H1 (cell line): ENCODE measurements around the gene DAW1. TPM values are rescaled to one million over a fixed set of nuclear protein-coding genes. Genes with fewer than 3 reads are reported as not detected.

ENCODE experiments used
- CTCF ChIA-PET: fragments of 300-600 bp; sonication (Branson Sonifier 250); formaldehyde crosslinking; loops from one replicate; lab custom pipeline; 2021; ENCODE audit not compliant: partially characterized antibody; lab: Charles Lee
- POLR2A ChIA-PET: fragments of 300-600 bp; sonication (Branson Sonifier 250); formaldehyde crosslinking; loops from one replicate; lab custom pipeline; 2021; ENCODE audit warnings: inconsistent platforms; ENCODE audit not compliant: partially characterized antibody; lab: Charles Lee
- DNase-seq, 2 experiments: peaks; one replicate each; pipeline versions ENCODE4 v3.0.0 to v3.0.0-alpha.2; 2010 to 2022; ENCODE audit warnings: low spot score in 2 of 2, low read depth in 1 of 2, mixed read lengths in 1 of 2
- FAIRE-seq: peaks from 2 replicates; lab custom pipeline; 2011; peaks lifted over from hg19 to GRCh38; lab: Jason Lieb, UNC
- H2AFZ ChIP-seq: 2 replicates; pipeline ENCODE4 v1.8.1; 2012; ENCODE audit warnings: low read length, inconsistent platforms
- H2AK5ac ChIP-seq: 2 replicates; pipeline ENCODE4 v1.6.1; 2013; ENCODE audit warnings: low read depth, low read length
- H2BK120ac ChIP-seq: replicated peaks from 2 replicates; pipeline ENCODE3; 2013; ENCODE audit warnings: low read depth, low read length, inconsistent platforms
- H2BK12ac ChIP-seq: 2 replicates; pipeline ENCODE4 v1.6.1; 2013; ENCODE audit warnings: low read depth, low read length
- H2BK15ac ChIP-seq: 2 replicates; pipeline ENCODE4 v1.6.1; 2013; ENCODE audit warnings: low read length
- H2BK20ac ChIP-seq: 2 replicates; pipeline ENCODE4 v1.6.1; 2013; ENCODE audit warnings: low read length
- H2BK5ac ChIP-seq: 2 replicates; pipeline ENCODE4 v1.6.1; 2013; ENCODE audit warnings: low read depth, low read length
- H3K14ac ChIP-seq: 2 replicates; pipeline ENCODE4 v1.6.1; 2013; ENCODE audit warnings: inconsistent platforms; ENCODE audit not compliant: insufficient read length
- H3K18ac ChIP-seq: 2 replicates; pipeline ENCODE4 v1.6.1; 2013; ENCODE audit warnings: low read length; ENCODE audit errors: extremely low read depth
- H3K23ac ChIP-seq: 2 replicates; pipeline ENCODE4 v1.6.1; 2013; ENCODE audit warnings: inconsistent platforms; ENCODE audit not compliant: insufficient read length
- H3K23me2 ChIP-seq: 2 replicates; pipeline ENCODE4 v1.6.1; 2013; ENCODE audit warnings: low read depth, low read length
- H3K27ac ChIP-seq: 2 replicates; pipeline ENCODE4 v1.6.1; 2011; ENCODE audit warnings: low read depth, low read length, inconsistent platforms
- H3K27me3 ChIP-seq, 4 experiments: replicated peaks in 1 of 4; 1 replicate in 1 of 4; 2 replicates in 3 of 4; pipeline versions ENCODE4 v1.6.1 to v1.8.1; 2011 to 2013; ENCODE audit warnings: low read length in 3 of 4, mild to moderate bottlenecking in 3 of 4, inconsistent platforms in 2 of 4, mixed read lengths in 2 of 4, moderate library complexity in 1 of 4; ENCODE audit not compliant: control insufficient read depth in 3 of 4, insufficient read depth in 3 of 4; ENCODE audit errors: extremely low read depth in 1 of 4
- H3K36me3 ChIP-seq, 4 experiments: 2 replicates each; pipeline versions ENCODE4 v1.6.1 to v1.8.1; 2011 to 2013; ENCODE audit warnings: mild to moderate bottlenecking in 4 of 4, low read length in 3 of 4, moderate library complexity in 2 of 4, control low read depth in 1 of 4, inconsistent platforms in 1 of 4; ENCODE audit not compliant: insufficient read depth in 4 of 4, control insufficient read depth in 2 of 4
- H3K4ac ChIP-seq: replicated peaks from 2 replicates; pipeline ENCODE3; 2013; ENCODE audit warnings: low read length, low read depth, mixed read lengths, inconsistent platforms; ENCODE audit not compliant: insufficient read length
- H3K4me1 ChIP-seq, 4 experiments: replicated peaks in 1 of 4; 1 replicate in 1 of 4; 2 replicates in 3 of 4; pipeline versions ENCODE4 v1.6.1 to v1.8.1; 2011 to 2013; ENCODE audit warnings: low read length in 3 of 4, inconsistent platforms in 2 of 4, mixed read lengths in 1 of 4; ENCODE audit not compliant: insufficient read depth in 4 of 4, control insufficient read depth in 3 of 4
- H3K4me2 ChIP-seq, 2 experiments: 2 replicates each; pipeline versions ENCODE4 v1.6.1 to v1.8.1; 2011 to 2013; ENCODE audit warnings: low read depth in 2 of 2, low read length in 2 of 2, control low read depth in 1 of 2, inconsistent platforms in 1 of 2, mild to moderate bottlenecking in 1 of 2; ENCODE audit not compliant: insufficient read depth in 1 of 2
- H3K4me3 ChIP-seq, 4 experiments: fragments of 200-600, 300-600 bp in 1 of 4; sonication (generic), shearing (Covaris generic), sonication (Bioruptor Twin) in 1 of 4; 2 replicates each; pipeline versions ENCODE4 v1.5.1 to v1.8.1; 2011 to 2016; ENCODE audit warnings: low read length in 4 of 4, low read depth in 3 of 4, control low read depth in 2 of 4, inconsistent platforms in 2 of 4, mild to moderate bottlenecking in 2 of 4, mixed read lengths in 1 of 4, moderate library complexity in 1 of 4; ENCODE audit not compliant: insufficient read depth in 2 of 4; ENCODE audit errors: extremely low read depth in 1 of 4
- H3K56ac ChIP-seq: replicated peaks from 2 replicates; pipeline ENCODE3; 2013; ENCODE audit warnings: low read depth, mild to moderate bottlenecking, mixed read lengths, low read length, inconsistent platforms; ENCODE audit not compliant: insufficient read length
- H3K79me1 ChIP-seq: 2 replicates; pipeline ENCODE4 v1.6.1; 2013; ENCODE audit warnings: low read depth, low read length, control low read depth
- H3K79me2 ChIP-seq, 2 experiments: 2 replicates each; pipeline versions ENCODE4 v1.6.1 to v1.8.1; 2012 to 2013; ENCODE audit warnings: low read length in 2 of 2, mild to moderate bottlenecking in 2 of 2, inconsistent platforms in 1 of 2; ENCODE audit not compliant: insufficient read depth in 2 of 2, control insufficient read depth in 1 of 2
- H3K9ac ChIP-seq, 4 experiments: replicated peaks in 1 of 4; 1 replicate in 1 of 4; 2 replicates in 3 of 4; pipeline versions ENCODE4 v1.6.1 to v1.8.1; 2011 to 2013; ENCODE audit warnings: low read depth in 3 of 4, low read length in 3 of 4, control low read depth in 2 of 4, mild to moderate bottlenecking in 2 of 4, moderate library complexity in 2 of 4, inconsistent platforms in 1 of 4; ENCODE audit errors: extremely low read depth in 1 of 4
- H3K9me3 ChIP-seq, 2 experiments: 2 replicates each; pipeline versions ENCODE4 v1.6.1 to v1.8.1; 2012 to 2013; ENCODE audit warnings: mild to moderate bottlenecking in 2 of 2, moderate library complexity in 2 of 2, control low read depth in 1 of 2, inconsistent platforms in 1 of 2, low read depth in 1 of 2, low read length in 1 of 2, mixed read lengths in 1 of 2; ENCODE audit not compliant: insufficient read depth in 2 of 2
- H4K20me1 ChIP-seq, 2 experiments: replicated peaks in 1 of 2; 2 replicates each; pipeline versions ENCODE3 to v1.8.1; 2011 to 2013; ENCODE audit warnings: inconsistent platforms in 2 of 2, low read length in 2 of 2, mild to moderate bottlenecking in 1 of 2; ENCODE audit not compliant: insufficient read depth in 2 of 2, control insufficient read depth in 1 of 2
- H4K5ac ChIP-seq: 2 replicates; pipeline ENCODE4 v1.6.1; 2013; ENCODE audit warnings: low read length, low read depth, mixed read lengths, inconsistent platforms; ENCODE audit not compliant: insufficient read length
- H4K8ac ChIP-seq: 2 replicates; pipeline ENCODE4 v1.8.0; 2013; ENCODE audit warnings: mild to moderate bottlenecking, moderate library complexity, low read length, inconsistent platforms; ENCODE audit not compliant: insufficient read depth; ENCODE audit errors: extremely low read depth
- H4K91ac ChIP-seq: replicated peaks from 2 replicates; pipeline ENCODE3; 2013; ENCODE audit warnings: low read length, mixed read lengths, inconsistent platforms; ENCODE audit not compliant: insufficient read length
- BACH1 ChIP-seq: IDR thresholded peaks from 2 replicates; pipeline ENCODE4 v1.6.1; 2012; ENCODE audit warnings: low read length, improper control_type of control experiment
- CHD1 ChIP-seq: IDR thresholded peaks from 2 replicates; pipeline ENCODE4 v1.6.1; 2012; ENCODE audit warnings: low read depth, low read length, improper control_type of control experiment
- CTBP2 ChIP-seq: IDR thresholded peaks from 2 replicates; pipeline ENCODE4 v1.7.0; 2011; ENCODE audit warnings: borderline replicate concordance, mild to moderate bottlenecking, moderate library complexity, mixed read lengths, low read length; ENCODE audit not compliant: insufficient read depth, insufficient read length
- JUND ChIP-seq: IDR thresholded peaks from 2 replicates; pipeline ENCODE4 v1.6.1; 2011; ENCODE audit warnings: mild to moderate bottlenecking, improper control_type of control experiment, low read length
- MAFK ChIP-seq: IDR thresholded peaks from 2 replicates; pipeline ENCODE4 v1.6.1; 2012; ENCODE audit warnings: low read depth, mild to moderate bottlenecking, improper control_type of control experiment, low read length
- RFX5 ChIP-seq: IDR thresholded peaks from 2 replicates; pipeline ENCODE4 v1.6.1; 2011; ENCODE audit warnings: low read depth, low read length, improper control_type of control experiment, borderline replicate concordance
- RNF2 ChIP-seq: fragments of 200-900, 300-1000 bp; sonication (generic); IDR thresholded peaks from 2 replicates; pipeline ENCODE4 v1.7.1; 2016; ENCODE audit warnings: borderline replicate concordance, low read depth, mild to moderate bottlenecking, antibody characterized with exemption, low read length; ENCODE audit not compliant: poor library complexity, severe bottlenecking; ENCODE audit errors: missing control alignments
- SP4 ChIP-seq: IDR thresholded peaks from 2 replicates; pipeline ENCODE4 v1.6.1; 2012; ENCODE audit warnings: low read length, inconsistent platforms
- SUZ12 ChIP-seq: fragments of 200-600 bp; sonication (generic); IDR thresholded peaks from 2 replicates; pipeline ENCODE4 v1.6.1; 2012; ENCODE audit warnings: mild to moderate bottlenecking, inconsistent platforms, low read length, moderate library complexity, mixed read lengths
- YY1 ChIP-seq: IDR thresholded peaks from 2 replicates; pipeline ENCODE4 v1.6.1; 2011; ENCODE audit warnings: low read depth, mild to moderate bottlenecking, low read length
- WGBS, 2 experiments: shearing (Covaris generic) in 1 of 2; methylation state at CpG; one replicate each; pipeline versions ENCODE4 v1.1.6 to v1.1.7; 2013 to 2015; ENCODE audit warnings: low lambda C conversion rate in 2 of 2, mixed read lengths in 2 of 2, inconsistent platforms in 1 of 2, low coverage in 1 of 2, missing lambda C conversion rate in 1 of 2; ENCODE audit not compliant: insufficient replicate concordance in 2 of 2, insufficient coverage in 1 of 2, insufficient read length in 1 of 2; ENCODE audit errors: extremely low coverage in 1 of 2, missing lambda C conversion rate in 1 of 2; 5-methylcytosine and 5-hydroxymethylcytosine counted together
- polyA plus RNA-seq, 7 experiments: library from polyadenylated mRNA; depleted of rRNA in 3 of 7; stranded (reverse) in 5 of 7; unstranded in 2 of 7; fragments of >200 nt in 5 of 7; fragments of 200-250 nt in 2 of 7; gene quantifications; 1 replicate in 5 of 7; 2 replicates in 1 of 7; 4 replicates in 1 of 7; pipeline versions ENCODE4 v1.2.1 to v1.2.3, GENCODE V29; 2011 to 2013; ENCODE audit warnings: missing spikeins in 2 of 7, mixed read lengths in 2 of 7
- total RNA-seq: library from RNA; stranded (reverse); fragmentation: NEBNext Ultra II Directional; extraction: Animal tissue kit (Norgen Biotek cat#: 25700); gene quantifications from 2 replicates; pipeline ENCODE4 v1.2.1, GENCODE V29; 2021
- TF ChIP-seq, protein P1 (sequence below): IDR thresholded peaks from 2 replicates; pipeline ENCODE4 v1.6.1; 2012; ENCODE audit warnings: low read length, inconsistent platforms
- TF ChIP-seq, protein P2 (sequence below): IDR thresholded peaks from 2 replicates; pipeline ENCODE4 v1.6.1; 2012; ENCODE audit warnings: inconsistent platforms

Gene DAW1
- total and polyA plus RNA-seq, 2 of the 8 experiments (the other 6 are each of a cell fraction or from before 2014, with no cell fraction given), result 0.44 to 1.4 TPM

DNA sequence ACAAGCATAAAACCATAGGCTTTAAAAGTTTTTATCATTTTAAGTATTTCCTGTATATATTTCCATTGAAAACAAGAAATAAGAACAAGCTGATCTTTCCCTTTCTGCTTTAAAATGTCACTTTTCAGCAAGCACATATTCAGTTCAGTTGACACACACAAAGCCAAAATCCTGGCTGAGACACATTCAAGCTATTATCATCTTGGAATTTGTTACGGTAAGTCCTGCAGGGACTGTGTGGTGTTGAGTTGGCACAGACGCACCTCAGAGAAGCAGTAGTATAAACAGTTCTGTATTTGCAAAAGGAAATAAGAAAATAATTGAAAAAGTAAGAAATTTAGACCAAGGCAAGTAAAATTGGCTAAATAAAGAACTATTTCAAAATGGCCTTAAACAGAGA, 10.4 kb upstream of the DAW1 start:
- no peak overlapping the region for H4K5ac ChIP-seq
- POLR2A ChIA-PET, result no interaction called here
- H2BK5ac ChIP-seq, result no peak overlapping the region
- no peaks in the 10 kb centered on the region for H4K20me1 ChIP-seq
- H3K9me3 ChIP-seq, result no peaks in the 10 kb centered on the region
- 97% methylated on average over 2 of the region's 2 CpGs; no CpG with 5 or more reads in 1 of the 2 experiments for WGBS, 2 experiments
- H3K4ac ChIP-seq, result no peak overlapping the region
- H2BK12ac ChIP-seq, result no peak overlapping the region
- no peak overlapping the region for H3K14ac ChIP-seq
- H3K56ac ChIP-seq, result no peak overlapping the region
- no peak overlapping the region for H3K27ac ChIP-seq
- no peaks in the 10 kb centered on the region for H3K36me3 ChIP-seq
- H2BK20ac ChIP-seq, result no peak overlapping the region
- no peaks in the 10 kb centered on the region for H3K27me3 ChIP-seq
- no peak overlapping the region for H2BK15ac ChIP-seq
- no peaks in the 10 kb centered on the region for H3K23me2 ChIP-seq
- H2BK120ac ChIP-seq, result no peak overlapping the region
- CTCF ChIA-PET, result interaction anchor here (0.6 to 6.0 kb wide), 18 partner anchors 9 to 202 kb away, joined by 3 to 58 read pairs (median 4); partner anchors contain the start of genes DAW1 and SCYGR8
- FAIRE-seq (no peak), DNase-seq (no peak)
- H4K91ac ChIP-seq, result no peak overlapping the region
- peaks cover 3 to 11% (median 5%) of the 10 kb centered on the region in 4 experiments; a peak in 6 of 7 replicates for H3K4me1 ChIP-seq
- no peak overlapping the region for H3K9ac ChIP-seq
- H3K4me3 ChIP-seq, result no peak overlapping the region
- H3K79me2 ChIP-seq, result no peaks in the 10 kb centered on the region
- no peak overlapping the region for H3K23ac ChIP-seq
- H2AK5ac ChIP-seq, result no peak overlapping the region
- no peaks in the 10 kb centered on the region for H3K79me1 ChIP-seq
- no peak overlapping the region for H4K8ac ChIP-seq
- no peak overlapping the region for H3K18ac ChIP-seq
- H3K4me2 ChIP-seq, result no peak overlapping the region
- H2AFZ ChIP-seq, result no peak overlapping the region
- TF ChIP-seq RFX5 (no peak), BACH1 (no peak), CHD1 (no peak), SUZ12 (no peak), MAFK (no peak), SP4 (no peak), YY1 (no peak), JUND (no peak), RNF2 (no peak), CTBP2 (no peak)
- TF ChIP-seq, protein P1, sequence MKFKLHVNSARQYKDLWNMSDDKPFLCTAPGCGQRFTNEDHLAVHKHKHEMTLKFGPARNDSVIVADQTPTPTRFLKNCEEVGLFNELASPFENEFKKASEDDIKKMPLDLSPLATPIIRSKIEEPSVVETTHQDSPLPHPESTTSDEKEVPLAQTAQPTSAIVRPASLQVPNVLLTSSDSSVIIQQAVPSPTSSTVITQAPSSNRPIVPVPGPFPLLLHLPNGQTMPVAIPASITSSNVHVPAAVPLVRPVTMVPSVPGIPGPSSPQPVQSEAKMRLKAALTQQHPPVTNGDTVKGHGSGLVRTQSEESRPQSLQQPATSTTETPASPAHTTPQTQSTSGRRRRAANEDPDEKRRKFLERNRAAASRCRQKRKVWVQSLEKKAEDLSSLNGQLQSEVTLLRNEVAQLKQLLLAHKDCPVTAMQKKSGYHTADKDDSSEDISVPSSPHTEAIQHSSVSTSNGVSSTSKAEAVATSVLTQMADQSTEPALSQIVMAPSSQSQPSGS, result no peak
- TF ChIP-seq, protein P2, sequence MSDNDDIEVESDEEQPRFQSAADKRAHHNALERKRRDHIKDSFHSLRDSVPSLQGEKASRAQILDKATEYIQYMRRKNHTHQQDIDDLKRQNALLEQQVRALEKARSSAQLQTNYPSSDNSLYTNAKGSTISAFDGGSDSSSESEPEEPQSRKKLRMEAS, result no peak
